Psoas muscle (tissue), 8 donors: Measurements from ENCODE around the gene MYRIP. TPM values are rescaled to one million over a fixed set of nuclear protein-coding genes. Genes with fewer than 3 reads are reported as not detected.

Experiments
- ATAC-seq, 4 donors: fragments of 200-7000 bp; cut with Tn5 transposase; one replicate each; pipeline ENCODE4 v1.9.1; 2020; ENCODE audit warnings: moderate library complexity in 3 of 4, mild to moderate bottlenecking in 2 of 4
- DNase-seq, 2 donors: peaks; one replicate each; pipeline ENCODE4 v3.0.0-alpha.2; 2020
- H3K27ac ChIP-seq: fragments of 200-600 bp; one replicate; pipeline ENCODE4 v1.8.0; 2022
- H3K27me3 ChIP-seq, 3 donors: fragments of 200-600 bp in 1 of 3; one replicate each; pipeline versions ENCODE4 v1.6.1 to v1.8.0; 2013 to 2022; ENCODE audit warnings: low read length in 2 of 3, mild to moderate bottlenecking in 2 of 3, moderate library complexity in 1 of 3; ENCODE audit not compliant: insufficient read depth in 3 of 3
- H3K36me3 ChIP-seq, 2 donors: fragments of 200-600 bp in 1 of 2; one replicate each; pipeline versions ENCODE4 v1.6.1 to v1.8.0; 2013 to 2022; ENCODE audit warnings: low read depth in 1 of 2, mild to moderate bottlenecking in 1 of 2, moderate library complexity in 1 of 2; ENCODE audit not compliant: insufficient read depth in 1 of 2
- H3K4me1 ChIP-seq: fragments of 200-600 bp; one replicate; pipeline ENCODE4 v1.8.0; 2022
- H3K4me3 ChIP-seq: fragments of 200-600 bp; one replicate; pipeline ENCODE4 v1.8.0; 2022; ENCODE audit warnings: mild to moderate bottlenecking
- H3K9me3 ChIP-seq: fragments of 200-600 bp; one replicate; pipeline ENCODE4 v1.8.0; 2022
- WGBS, 3 donors: extraction: QIAGEN DNeasy Blood & Tissue Kit; methylation state at CpG; one replicate each; pipeline versions ENCODE4 v1.1.6 to v1.1.7; 2013; 5-methylcytosine and 5-hydroxymethylcytosine counted together
- intact Hi-C, 2 donors: fragments of 100-400 bp; cut with DNase I; formaldehyde crosslinking; loops; one replicate each; pipeline versions ENCODE4 v1.11.0 to v1.14.2; 2022
- polyA plus RNA-seq, 3 donors: library from polyadenylated mRNA; stranded (reverse); fragments of 200-250 nt; gene quantifications; one replicate each; pipeline ENCODE4 v1.2.3, GENCODE V29; 2013
- total RNA-seq, 4 donors: library from RNA; stranded (reverse); fragmentation: NEBNext Ultra II Directional in 2 of 4; extraction: Animal tissue kit (Norgen Biotek cat#: 25700) in 2 of 4; gene quantifications; one replicate each; pipeline versions ENCODE4 v1.2.1 to v1.2.4, GENCODE V29; 2021 to 2023
- TF ChIP-seq, protein P1 (sequence below): fragments of 200-600 bp; IDR thresholded peaks from one replicate; pipeline ENCODE4 v1.8.0; 2022; ENCODE audit warnings: antibody characterized with exemption
- donor health status: healthy with polysubstance abuse.
- donor health status: DM: no; HTN: no; CAD: no; lungs with moderate emphysema.
- donor health status: Bipolar disorder and iron deficiency.
- donor health status: healthy.
- donor health status: DM: yes; HTN: yes; CAD: no.
- donor health status: DM: no; HTN: no; CAD: no.
- donor health status: DM: no; HTN: no; CAD: no.
- donor health status: DM: yes; HTN: yes; CAD: no.

The MYRIP gene
- total and polyA plus RNA-seq, 7 donors: 0.35 to 2.8 (median 1.1) TPM

DNA sequence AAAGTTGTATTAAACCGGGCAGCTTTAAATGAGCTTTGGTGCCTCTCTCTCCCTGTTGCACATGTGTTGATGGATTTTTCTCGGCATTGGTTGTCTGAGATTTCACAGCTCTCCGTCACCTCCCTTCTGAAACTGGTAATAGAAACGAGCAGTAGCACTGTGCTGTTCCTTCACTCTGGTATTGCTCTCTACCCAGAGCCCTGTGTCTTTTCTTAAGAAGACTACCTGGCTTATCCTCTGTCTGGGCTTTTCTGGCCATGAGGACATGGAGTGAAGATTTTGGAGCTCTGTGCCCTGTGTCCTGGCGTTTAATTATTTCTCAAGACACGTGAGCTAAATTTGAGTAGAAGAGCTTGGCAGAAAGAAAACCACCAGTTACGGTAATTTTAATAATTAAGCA is 290.5 kb downstream of the MYRIP start:
- H3K36me3 ChIP-seq: no peaks in the 10 kb centered on the region
- 51 to 58% (median 56%) methylated on average over 7 of the region's 7 CpGs for WGBS, 3 donors
- H3K4me1 ChIP-seq: no peaks in the 10 kb centered on the region
- peaks cover 9% of the 10 kb centered on the region for H3K9me3 ChIP-seq
- intact Hi-C loops: no loop called here
- H3K4me3 ChIP-seq: no peak overlapping the region
- H3K27me3 ChIP-seq: no peaks in the 10 kb centered on the region
- DNase-seq (no peak), ATAC-seq (no peak)
- TF ChIP-seq, protein P1, sequence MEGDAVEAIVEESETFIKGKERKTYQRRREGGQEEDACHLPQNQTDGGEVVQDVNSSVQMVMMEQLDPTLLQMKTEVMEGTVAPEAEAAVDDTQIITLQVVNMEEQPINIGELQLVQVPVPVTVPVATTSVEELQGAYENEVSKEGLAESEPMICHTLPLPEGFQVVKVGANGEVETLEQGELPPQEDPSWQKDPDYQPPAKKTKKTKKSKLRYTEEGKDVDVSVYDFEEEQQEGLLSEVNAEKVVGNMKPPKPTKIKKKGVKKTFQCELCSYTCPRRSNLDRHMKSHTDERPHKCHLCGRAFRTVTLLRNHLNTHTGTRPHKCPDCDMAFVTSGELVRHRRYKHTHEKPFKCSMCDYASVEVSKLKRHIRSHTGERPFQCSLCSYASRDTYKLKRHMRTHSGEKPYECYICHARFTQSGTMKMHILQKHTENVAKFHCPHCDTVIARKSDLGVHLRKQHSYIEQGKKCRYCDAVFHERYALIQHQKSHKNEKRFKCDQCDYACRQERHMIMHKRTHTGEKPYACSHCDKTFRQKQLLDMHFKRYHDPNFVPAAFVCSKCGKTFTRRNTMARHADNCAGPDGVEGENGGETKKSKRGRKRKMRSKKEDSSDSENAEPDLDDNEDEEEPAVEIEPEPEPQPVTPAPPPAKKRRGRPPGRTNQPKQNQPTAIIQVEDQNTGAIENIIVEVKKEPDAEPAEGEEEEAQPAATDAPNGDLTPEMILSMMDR: no peak
- H3K27ac ChIP-seq: no peak overlapping the region

DNA sequence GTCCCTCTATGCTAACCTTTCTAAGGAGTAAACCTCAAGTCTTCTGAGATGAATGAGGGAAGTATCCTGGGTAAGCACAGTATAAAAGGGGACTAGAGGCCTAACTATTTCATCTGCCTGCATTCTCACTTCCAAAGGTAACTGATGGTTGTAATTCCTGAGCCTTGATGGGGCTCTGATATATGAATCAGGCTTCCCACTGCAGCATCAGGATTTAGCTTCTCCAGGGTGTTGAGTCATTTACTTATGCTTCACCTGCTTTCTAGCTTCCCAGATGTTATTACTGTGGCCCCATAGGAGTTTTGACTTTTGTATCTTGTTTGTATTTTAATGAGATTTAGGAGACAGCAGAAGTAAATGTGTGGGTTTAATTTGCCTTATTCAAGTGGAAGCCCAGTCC is 292.8 kb downstream of the MYRIP start:
- no peaks in the 10 kb centered on the region for H3K27me3 ChIP-seq
- TF ChIP-seq, protein P1: no peak
- intact Hi-C loops: no loop called here
- no peak overlapping the region for H3K4me3 ChIP-seq
- H3K36me3 ChIP-seq: no peaks in the 10 kb centered on the region
- DNase-seq (no peak), ATAC-seq (no peak)
- H3K4me1 ChIP-seq: no peaks in the 10 kb centered on the region
- no peak overlapping the region for H3K27ac ChIP-seq
- peaks cover 9% of the 10 kb centered on the region for H3K9me3 ChIP-seq

DNA sequence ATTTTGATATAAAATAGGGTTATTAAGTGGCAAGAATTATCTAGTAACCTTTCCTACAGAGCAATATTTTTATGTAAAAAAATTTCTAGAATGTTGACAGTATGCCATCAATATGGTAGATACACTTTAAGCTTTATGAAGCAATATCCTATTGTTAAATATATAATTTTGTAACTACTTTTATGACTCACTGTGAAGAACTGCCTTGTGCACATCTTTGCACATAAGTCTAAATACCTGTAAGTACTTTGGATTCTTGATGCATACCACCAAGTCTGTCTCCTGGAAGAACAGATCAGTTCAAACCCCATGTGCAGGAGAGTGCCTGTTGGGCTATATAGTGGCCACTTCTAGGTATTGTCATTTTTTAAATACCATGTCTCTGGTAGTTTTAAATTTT is 294.4 kb downstream of the MYRIP start:
- DNase-seq (no peak), ATAC-seq (no peak)
- H3K9me3 ChIP-seq: peaks cover 9% of the 10 kb centered on the region
- no peaks in the 10 kb centered on the region for H3K27me3 ChIP-seq
- TF ChIP-seq, protein P1: no peak
- no peaks in the 10 kb centered on the region for H3K4me1 ChIP-seq
- H3K4me3 ChIP-seq: no peak overlapping the region
- H3K27ac ChIP-seq: no peak overlapping the region
- H3K36me3 ChIP-seq: no peaks in the 10 kb centered on the region
- intact Hi-C loops: no loop called here

DNA sequence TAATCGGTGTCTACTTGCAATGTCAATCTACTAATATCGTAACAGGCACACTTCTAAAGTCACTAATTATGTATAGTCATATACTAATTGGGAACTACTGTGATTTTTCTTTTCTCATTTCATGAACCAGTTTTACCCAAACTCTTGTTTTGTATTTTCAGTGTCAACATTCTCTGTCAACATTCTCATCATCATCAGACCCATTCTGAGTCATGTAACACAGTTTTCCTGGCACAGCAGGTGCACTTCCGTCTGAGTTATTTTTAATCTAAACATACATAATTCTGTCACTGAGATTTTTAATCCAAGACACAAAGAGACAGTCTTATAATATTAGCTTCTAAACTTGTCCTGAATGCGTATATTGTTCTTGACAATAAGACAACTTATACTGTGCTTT is 295.0 kb downstream of the MYRIP start:
- DNase-seq (no peak), ATAC-seq (no peak)
- Histone ChIP-seq H3K4me3 (no peak overlapping the region), H3K4me1 (no peaks in the 10 kb centered on the region), H3K9me3 (peaks cover 9% of the 10 kb centered on the region), H3K36me3 (no peaks in the 10 kb centered on the region), H3K27me3 (no peaks in the 10 kb centered on the region), H3K27ac (no peak overlapping the region)
- TF ChIP-seq, protein P1: no peak
- WGBS, 3 donors: 74 to 90% (median 74%) methylated on average over 4 of the region's 4 CpGs
- intact Hi-C loops: no loop called here

DNA sequence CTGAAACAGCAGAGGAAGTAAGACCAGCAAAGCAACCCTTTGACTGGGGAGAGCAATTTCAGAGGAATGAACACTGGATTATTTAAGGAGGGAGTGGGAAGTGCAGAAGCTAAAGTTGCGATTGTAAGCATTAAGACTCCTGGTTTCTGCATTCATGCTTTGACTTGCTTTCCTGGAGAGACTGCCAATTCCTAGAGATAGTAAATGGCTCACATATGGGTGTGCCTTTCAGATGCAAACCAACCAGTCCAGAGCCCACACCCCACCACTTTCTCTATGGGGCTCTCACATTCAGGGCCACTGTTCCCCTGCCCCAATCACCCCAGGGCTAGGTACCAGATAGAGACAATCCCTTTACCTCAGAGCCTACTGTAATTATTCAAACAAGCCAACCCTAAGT is 299.2 kb downstream of the MYRIP start:
- H3K27ac ChIP-seq: no peak overlapping the region
- no peak overlapping the region for H3K4me3 ChIP-seq
- DNase-seq (no peak), ATAC-seq (no peak)
- 80 to 95% (median 94%) methylated on average over 1 of the region's 1 CpG for WGBS, 3 donors
- H3K9me3 ChIP-seq: no peaks in the 10 kb centered on the region
- no peaks in the 10 kb centered on the region for H3K4me1 ChIP-seq
- intact Hi-C loops: no loop called here
- no peaks in the 10 kb centered on the region for H3K27me3 ChIP-seq
- H3K36me3 ChIP-seq: no peaks in the 10 kb centered on the region
- TF ChIP-seq, protein P1: no peak
